Activated CD4-positive, alpha-beta T cell treated with anti-CD3 and anti-CD28 coated beads, Interleukin-2, amount 50 U/mL, for 16 hours (primary cell): ENCODE measurements around the gene SVIL.
A peak's percentile ranks its signal among the peaks of the same experiment; 100 is the strongest.
"Not testable (repeated sequence)": the region's sequence is repeated elsewhere in the genome, so short reads cannot be mapped to it uniquely, and the experiment has no call there.

Source experiments
- DNase-seq: peaks from one replicate; pipeline ENCODE4 v3.0.0-alpha.2; 2020

SVIL gene

DNA sequence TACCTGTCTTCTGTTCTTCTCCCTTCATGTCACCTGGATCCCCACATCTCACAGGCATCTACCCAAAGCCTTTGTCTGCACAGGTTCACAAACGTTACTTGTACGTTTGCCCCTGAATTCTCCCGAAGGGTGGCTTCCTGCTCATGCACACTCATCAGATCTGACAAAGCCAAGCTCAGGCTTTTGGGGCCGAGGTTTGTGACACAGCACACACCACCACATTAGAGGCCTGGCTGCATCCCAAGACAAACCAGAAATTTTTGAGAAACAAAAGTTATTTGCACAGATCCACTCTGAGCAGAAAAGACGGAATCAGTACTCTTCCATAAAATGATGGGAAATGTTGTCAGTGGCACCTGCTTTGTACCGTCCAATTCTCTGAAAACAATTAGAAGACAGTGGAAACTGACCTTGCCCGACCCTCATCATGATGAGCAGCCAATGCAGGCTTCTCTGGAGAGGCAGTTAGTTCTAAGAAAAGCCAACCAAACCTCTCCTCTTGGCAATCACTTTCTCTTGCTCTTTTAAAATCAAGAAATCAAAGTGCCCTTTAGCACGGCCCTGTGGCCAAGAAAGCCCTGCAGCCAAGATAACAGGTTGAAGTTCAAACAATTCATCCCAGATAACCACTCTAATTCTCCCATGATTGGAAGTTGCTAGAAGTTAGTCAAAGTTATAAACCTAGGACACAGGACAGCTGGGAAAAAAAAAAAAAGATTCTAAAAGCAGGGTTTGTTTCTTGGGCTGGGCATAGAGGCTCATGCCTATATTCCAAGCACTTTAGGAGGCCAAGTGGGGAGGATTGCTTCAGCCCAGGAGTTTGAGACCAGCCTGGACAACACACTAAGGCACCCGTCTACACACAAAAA is 13.6 kb upstream of the SVIL start:
- DNase-seq, result no peak

DNA sequence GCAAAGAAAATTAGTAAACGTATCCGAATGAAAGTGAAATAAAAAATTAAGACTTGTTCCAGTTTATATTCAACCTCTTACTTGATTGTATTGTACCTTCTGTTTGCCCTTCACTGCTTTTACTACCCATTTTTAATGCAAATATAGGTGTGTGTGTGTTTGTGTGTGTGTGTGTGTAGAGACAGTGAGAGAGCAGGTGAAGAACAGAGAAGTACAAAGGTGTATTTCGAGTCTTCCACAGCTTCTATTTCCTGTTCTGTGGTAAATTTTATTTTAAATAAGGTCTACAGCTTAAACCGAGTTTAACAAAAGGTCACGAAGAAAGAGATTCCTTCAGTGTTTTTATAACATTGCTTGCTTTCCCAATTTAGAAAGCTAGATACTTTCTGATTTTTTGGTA is 12.7 kb upstream of the SVIL start:
- no peak for DNase-seq

DNA sequence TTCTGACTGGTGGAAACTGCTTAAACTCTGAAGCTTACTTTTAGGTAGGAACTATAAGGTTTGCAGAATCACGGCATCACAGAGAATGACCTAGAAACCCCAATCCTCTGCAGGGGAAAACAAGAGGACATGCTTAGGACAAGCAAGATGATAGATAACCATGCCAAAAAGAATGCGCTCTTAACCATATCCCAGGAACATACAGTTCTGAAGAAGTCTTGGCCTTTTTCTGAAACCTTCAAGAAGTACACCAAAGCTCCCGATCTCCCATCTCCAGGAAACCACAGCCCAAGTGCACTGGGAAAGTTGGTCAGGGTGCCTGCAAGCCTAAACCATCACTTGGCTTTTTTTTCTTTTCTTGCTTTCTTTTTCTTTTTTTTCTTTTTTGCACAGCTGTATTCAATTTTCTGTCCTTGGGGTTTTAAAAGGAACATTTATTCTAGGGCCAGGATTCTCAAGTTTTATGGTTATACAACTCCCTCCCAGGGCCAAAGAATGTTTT is 12.2 kb upstream of the SVIL start:
- DNase-seq, result no peak

DNA sequence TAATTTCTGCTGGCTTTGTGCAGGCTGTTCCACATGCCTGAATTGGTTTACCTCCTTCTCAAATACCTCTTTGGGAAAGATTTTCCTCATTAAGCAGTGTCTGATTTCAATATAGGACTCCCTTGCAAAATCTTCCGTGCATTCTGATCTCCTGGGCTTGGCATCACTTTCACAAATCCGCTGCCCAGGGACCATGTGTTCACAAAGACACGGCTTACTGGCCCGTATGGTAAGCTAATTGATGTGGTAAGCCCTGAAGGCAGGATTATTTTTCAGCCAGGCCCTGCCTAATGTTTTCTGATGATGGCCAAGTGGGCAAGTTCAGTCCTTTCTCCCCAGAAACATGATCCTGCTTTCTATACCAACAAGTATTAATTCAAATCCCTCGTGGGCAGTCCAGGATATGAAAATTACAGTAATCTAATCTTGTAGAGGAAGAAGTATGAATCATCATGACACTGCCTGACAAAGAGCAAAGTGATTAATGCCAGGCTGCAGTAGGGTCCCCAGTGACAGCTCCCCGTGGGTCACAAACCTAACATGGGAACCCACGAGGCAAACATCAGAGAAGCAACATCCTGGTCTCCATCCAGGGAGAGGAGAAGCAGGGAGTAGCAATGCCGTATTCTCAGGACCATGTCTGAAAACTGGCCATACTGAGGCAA is 11.6 kb upstream of the SVIL start:
- no peak for DNase-seq

DNA sequence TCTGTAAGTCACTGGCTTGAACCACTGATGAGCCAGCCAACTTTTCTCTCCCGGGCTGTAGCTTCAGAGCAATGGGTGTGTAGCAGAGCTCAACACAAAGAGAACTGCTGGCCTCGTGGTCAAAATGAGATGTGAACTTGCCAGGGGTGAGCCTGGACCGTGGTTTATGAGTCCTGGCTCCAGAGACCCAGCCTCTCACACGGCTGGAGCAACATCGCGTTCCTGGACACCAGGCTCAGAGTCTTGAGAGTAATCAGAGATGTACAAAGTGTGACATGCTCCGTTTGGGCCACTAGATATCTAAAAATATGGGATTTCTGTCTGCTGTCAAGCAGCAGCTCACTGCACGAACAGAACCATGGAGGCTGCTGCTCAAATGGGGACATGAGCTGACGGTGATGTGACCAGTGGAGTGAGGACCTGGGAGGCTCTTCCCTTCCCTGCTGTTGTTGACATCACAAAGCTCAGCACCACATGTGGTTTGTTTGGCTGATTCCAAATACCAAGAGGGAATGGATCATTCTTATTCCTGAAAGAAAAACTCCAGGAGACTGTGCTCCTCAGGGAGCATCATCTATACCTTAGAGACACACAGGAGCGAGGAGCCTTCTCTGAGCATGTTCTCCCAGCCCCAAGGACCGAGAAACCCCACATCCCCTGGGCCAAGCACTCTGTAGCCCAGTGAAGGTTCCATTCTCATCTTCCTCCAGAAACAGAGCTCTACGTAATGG is 9.2 kb upstream of the SVIL start:
- DNase-seq, result no peak

DNA sequence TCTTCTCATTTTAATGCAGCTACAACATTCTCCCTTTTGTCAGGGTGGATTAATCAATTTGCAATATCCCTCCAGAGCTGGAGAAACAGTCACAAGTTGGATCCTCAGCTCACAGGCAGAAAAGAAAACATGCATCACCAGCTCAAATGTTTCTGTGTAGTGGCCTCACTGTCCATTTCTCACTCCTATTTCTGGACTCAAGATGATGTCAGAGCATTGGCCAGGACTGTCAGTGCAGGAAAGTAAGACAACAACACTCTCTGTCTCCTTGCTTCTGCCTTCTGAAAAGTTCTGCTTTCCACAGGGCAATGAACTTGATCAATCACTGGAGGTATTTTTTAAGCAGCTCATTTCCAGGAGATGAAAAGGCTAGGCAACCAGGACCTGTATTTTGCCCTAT is 8.2 kb upstream of the SVIL start:
- DNase-seq, result no peak

DNA sequence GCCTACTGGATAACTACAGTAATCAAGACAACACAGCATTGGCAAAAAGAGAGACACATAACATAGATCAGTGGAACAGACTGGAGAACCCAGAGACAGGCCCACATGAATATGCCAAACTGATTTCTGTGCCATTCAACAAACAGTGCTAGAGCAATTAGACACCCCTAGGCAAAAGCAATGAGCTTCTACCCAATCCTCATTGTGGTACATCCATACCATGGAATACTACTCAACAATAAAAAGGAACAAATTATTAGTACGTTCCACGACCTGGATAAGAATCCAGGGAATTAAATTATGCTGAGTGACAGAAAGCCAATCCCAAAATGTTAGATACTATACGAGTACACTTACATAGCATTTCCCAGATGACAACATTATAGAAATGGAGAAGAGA is 2.8 kb upstream of the SVIL start:
- no peak for DNase-seq

DNA sequence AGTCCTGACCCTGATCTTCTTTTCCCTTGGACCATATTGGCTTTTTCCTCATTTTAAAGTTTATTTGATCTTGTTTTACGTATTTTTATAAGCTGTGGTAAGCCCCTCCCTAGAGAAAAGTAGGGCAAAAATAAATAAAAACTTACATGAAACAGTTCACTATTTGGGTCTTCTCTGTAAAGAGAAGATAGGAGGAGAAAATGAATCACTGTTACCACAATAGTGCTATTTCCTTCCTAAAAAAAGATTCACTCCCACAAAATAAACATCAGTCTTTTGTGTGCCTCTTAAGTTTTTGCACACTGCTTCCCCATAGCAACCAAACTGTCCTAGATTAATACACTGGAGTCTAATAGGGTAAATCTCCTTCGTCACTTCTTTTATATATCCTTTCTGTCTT is 1.4 kb upstream of the SVIL start:
- DNase-seq, result peak; percentile 39

DNA sequence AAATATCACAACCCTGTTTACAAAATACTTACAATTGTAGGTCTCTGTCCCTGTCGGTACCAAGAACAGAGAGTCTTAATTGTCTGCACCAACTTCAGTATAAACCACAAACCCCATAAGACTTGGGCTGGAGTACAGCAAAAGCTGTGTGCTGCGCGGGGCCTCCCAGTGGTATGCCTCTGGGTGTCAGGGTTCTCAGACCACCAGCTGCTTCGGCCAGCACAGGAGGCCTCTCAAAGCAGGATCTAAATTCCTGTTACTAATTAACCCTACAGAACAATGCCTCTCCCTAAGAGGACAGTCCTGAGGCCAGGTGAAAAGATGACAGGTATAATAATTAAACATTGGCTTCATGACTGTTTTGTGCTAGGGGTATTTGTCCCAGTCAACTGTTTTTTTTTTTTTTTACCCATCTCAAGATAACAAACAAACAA is 957 bp upstream of the SVIL start:
- no peak for DNase-seq

DNA sequence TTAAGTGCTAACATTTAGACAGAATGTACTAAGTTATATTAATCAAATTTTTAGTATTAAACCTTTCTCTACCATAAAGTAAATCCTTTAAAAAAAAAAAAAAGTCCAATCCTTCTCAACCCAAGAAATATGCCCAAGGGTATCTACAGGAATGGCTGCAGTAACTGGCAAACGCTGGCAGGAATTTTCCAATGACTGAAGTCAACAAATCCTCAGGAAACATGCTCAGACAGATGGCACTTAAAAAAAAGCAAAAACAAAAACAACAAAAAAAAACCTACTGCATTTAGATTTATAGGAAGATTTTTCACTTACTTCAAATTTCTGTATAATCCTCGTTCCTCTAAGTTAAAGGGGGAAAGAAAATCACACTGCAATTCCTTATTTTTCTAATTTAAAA is 666 bp downstream of the SVIL start:
- no peak for DNase-seq

DNA sequence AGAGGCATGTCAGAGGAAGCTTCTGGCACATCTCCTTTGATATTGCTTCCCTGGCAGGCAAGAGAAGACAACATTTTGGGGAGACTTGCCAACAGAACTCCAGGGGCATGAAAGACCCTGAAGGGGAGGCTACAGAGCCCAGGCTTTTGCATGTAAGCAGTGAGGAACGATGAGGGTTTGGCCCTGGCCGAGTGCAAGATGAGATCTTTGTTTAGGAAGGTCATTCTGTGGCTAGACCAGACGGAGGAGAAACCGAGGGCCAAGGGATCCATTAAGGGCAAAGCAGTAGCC is 3.8 kb downstream of the SVIL start:
- DNase-seq, result no peak

DNA sequence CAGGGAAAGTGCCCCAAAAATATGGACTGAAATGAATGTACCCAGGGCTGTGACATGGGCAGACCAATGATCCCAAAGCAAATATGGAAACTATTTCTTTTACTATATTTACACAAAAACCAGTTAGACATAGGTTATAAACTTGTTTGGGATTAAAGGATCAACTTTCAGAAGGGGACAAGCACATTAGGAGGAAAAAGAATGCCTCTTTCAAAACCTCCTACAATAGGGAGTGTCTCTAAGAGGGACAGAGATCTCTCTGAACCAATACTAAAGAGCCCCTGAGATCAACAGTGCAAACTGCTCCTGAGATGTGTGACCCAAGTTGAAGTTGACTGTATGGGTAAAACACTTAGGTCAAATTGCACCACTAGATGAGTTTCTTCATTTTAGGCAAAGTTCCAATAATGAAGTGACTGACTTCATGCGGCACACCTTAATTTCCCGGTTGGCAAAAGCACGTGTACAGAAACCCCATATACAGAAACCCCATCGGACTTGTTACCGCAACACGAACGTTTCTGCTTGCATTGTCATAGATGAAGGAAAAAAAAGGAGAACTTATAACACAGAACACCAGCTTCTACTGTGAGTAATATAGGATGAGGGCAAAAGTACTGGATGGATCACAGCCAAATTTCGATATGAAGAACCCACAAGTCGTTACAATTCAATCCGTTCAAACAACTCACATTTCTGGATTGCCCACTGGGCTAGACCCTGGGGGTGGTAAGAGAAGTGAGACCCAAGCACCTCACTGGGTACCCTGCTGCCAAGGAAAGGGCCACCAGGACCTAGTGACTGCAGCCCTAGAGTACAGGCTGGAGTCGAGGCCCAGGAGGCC is 4.3 kb downstream of the SVIL start:
- DNase-seq, result no peak

DNA sequence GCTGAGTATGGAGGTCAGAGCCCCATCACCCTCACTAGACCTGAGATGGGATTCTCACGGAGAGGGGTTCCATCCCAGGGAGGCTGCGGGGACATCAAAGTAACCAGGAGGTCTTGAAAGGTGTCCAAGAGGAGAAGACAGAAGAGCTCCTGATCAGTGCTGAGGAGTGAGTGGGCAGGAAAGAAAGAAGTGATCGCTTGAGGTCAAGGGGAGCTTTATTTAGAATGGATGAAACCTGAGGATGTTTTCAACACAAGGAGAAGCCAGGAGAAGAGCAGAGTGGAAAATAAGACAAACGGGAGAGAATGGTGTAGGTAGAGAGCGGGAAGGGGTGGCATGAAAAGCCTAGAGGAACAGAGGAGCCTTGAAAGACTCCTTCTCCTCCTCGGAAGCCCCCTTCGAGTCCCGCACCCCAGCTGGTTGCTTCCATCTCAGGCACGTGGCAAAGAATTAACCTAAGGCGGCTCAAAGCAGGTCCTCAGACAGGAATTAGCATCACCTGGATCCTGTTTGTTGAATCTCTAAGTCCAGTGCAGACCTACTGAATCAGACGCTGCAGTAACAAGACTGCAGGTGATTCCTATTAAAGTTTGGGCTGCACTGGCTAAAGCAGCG is 5.8 kb downstream of the SVIL start:
- no peak for DNase-seq

DNA sequence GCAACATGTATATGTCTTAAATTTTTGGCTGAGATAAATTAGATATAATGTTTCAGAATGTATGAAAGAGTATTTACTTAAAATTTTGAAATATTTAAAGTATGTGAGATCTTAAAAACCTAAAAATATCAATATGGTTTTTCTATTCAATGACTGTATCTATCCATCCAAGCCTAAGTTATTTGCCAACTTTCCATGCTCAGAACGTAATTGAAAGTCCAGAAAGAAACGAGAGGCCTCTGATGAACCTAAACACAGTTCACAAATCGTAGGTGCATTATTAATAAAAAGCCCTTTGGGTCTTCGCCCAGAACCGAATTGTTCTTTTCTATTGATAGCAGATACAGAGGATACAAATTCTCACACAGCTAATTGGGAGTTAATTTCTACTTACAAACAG is 6.5 kb downstream of the SVIL start:
- no peak for DNase-seq

DNA sequence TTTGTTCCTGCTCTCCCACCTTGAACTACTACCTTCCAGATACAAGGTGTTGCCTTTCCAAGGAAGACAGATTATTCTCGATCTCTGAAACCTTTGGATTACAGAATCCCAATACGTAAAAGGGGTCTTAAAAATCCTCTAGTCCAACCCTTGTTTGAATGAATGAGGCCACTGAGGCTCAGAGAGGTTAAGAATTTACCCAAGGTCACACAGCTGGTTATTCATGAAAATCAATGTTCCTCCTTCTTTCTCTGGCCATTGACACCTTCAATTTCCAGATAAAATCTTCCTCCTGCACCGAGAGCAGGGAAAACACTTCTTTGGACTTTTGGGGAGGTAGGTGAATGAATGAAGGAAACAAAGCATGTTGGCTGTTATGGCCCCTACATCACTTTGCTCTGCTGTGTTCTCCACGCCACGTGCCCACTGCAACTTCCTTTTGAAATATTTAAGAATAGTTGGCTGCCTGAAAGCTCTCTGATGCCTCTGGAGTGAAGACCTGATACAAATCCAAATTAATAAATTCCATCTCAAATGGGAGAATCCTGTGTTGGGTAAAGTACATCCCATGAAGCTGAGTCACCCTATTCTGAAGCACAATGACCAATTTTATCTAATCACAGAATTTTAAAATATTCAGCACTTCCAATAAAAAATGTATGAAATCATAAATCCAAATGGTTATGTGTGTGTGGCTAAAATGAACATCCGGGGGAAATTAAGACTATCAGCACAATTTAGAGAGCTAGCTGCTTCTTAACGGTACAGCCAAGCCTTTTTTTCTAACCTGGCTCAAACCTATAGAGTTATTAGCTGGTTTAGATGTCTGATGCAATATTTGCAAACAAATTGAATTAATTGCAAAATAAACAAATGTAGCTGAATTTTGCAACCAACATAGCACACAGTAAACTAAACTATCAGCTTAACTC is 7.3 kb downstream of the SVIL start:
- DNase-seq, result no peak

DNA sequence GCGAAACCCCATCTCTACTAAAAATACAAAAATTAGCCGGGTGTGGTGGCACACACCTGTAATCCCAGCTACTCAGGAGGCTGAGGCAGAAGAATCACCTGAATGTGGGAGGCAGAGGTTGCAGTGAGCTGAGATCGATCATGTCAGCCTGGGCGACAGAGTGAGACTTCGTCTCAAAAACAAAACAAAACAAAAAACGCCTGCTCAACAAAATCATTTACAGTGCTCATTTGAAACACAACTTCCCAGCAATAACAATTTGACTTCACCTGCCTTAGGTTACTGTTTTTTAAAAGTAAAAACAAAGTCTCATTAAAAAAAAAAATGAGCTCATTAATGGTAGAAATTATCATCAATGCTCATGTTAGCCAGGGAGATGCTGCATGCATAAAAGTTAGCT is 10.4 kb downstream of the SVIL start:
- DNase-seq, result not testable (repeated sequence)

DNA sequence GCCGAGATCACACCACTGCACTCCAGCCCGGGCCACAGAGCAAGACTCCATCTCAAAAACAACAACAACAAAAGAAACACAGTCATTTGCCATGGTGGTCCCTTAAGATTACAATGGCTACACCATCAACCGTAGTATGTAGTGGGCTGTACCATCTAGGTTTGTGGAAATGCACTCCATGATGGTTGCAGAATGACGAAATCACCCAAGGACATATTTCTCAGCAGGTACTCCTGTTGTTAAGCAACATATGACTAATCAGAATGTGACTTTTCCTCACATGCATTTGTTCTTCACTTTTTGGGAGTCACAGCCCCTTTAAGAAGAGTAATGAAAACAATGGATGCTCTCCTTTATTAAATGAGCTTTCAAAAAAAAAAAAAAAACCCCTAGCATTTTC is 11.0 kb downstream of the SVIL start:
- no peak for DNase-seq

DNA sequence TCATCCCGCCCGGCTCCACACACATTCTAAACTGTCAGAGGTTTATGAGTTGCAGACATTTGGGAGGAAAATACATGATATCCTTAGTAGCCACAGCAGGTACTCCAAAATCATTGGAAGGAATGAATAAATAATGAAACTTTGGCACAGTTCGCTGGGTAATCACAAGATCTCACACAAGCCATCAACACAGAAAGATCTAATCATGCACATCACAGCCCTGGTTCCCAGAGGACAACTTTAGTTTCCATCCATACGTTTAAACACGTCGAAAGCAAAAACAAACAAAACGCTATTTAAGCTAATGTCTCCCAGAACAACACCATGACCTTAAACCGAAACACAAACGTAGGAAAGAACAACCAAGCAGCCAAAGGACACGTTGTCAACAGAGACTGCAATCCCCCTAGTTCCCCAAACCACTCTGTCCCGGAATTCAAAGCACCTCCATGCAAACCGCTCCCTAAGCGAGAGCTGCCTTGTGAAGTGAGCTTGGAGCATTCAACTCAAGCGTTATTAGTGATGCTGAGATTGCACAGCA is 12.3 kb downstream of the SVIL start:
- DNase-seq, result no peak

DNA sequence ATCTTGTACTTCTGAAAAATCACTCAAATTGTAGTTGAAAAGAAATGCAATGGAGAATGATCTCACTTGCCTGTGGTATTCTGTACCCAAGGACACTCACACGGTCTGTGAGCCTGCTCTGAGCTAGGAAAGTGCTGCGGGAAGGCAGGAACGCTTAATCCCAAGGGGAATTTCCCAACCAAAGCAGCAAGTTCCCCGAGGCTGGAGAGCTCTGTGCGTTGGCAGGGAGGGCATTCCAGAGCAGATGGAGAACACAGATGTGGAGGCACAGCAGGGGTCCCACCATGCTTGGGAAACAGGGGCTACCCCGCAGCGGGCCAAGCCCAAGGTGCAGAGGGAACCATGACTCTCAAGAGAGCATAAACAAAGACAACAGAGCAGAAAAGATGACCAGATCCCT is 13.6 kb downstream of the SVIL start:
- DNase-seq, result no peak

DNA sequence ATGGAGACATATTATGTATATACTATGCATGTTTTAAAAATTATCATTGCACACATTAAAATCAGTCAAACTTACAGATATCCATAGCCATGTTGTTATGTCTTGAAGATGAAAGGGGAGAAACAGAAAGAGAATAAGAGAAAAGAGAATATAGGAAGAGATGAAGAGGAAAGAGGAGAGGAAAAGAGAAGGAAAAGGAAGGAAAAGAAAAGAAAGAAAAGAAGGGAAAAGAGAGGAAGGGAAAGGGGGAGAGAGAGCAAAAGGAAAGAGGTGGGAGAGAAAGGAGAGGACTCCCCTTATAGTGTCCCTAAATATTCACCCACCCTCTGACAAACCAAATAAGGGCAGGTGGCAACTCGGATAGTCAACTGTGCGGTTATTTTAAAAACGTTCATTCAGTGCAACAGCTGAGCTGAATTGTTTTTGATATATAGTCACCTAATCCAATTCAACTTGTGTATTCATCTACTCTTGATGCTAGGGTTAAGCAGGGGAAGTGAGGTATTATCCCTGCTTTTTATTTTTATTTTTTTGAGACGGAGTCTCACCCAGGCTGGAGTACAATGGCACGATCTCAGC is 14.6 kb downstream of the SVIL start:
- DNase-seq, result no peak

DNA sequence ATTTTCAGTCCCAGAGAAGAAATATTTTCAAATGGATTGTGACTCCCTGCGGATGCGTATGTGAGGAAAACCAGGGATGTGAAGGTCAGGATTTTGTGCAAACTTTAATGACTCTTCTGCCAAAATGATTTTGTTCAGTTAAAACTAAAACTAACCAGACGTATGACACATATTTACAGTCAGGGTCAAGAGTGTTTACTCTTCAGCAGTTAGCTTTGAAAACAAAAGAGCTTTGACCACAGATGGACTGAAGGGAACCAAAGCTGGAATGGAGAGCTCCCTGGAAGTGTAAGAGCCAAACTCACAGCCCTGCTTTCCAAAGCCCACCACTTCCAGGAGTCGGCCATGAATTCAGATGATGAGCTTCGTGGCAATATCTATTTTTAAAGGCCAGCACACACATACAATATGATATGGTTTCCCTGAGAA is 15.5 kb downstream of the SVIL start:
- no peak for DNase-seq
